GM19395 (cell line): Measurements from ENCODE around the gene DCAF4.
"Not testable (repeated sequence)": the region's sequence is repeated elsewhere in the genome, so short reads cannot be mapped to it uniquely, and the experiment has no call there.

Experiments used
- ATAC-seq: cut with Tn5 transposase; IDR thresholded peaks from one replicate; pipeline ENCODE4 v1.9.1; 2021; ENCODE audit warnings: mild to moderate bottlenecking, moderate library complexity; ENCODE audit not compliant: unreplicated experiment

The DCAF4 gene

GRCh38 chr14:72966038-72966437, 39.8 kb downstream of the DCAF4 start:
- ATAC-seq, result no peak

DNA sequence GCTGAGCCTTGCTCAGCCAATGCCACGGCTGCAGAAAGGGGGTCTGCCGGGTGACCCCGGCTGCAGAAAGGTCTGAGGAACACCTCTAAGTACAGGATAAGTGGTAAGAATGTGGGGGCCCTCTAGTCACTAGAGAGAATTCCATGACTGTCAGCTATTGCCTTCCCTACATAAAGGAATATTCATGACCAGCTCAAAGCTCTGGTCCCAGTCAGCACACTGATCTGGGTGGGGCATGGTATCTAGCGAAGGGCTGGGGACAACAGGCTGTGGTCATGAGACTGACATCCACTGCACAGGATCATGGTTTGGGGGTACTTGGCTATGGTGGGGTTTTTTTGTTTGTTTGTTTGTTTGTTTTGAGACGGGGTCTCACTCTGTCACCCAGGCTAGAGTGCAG, 42.1 kb downstream of the DCAF4 start:
- no peak for ATAC-seq

GRCh38 chr14:72970058-72970630, 43.9 kb downstream of the DCAF4 start:
- ATAC-seq, result no peak

GRCh38 chr14:72970824-72971434, 44.7 kb downstream of the DCAF4 start:
- no peak for ATAC-seq

GRCh38 chr14:72974661-72975060, 48.4 kb downstream of the DCAF4 start:
- ATAC-seq, result no peak

- no peak for ATAC-seq
These were observed 49.5 kb downstream of the DCAF4 start for GRCh38 chr14:72975770-72976169.

DNA sequence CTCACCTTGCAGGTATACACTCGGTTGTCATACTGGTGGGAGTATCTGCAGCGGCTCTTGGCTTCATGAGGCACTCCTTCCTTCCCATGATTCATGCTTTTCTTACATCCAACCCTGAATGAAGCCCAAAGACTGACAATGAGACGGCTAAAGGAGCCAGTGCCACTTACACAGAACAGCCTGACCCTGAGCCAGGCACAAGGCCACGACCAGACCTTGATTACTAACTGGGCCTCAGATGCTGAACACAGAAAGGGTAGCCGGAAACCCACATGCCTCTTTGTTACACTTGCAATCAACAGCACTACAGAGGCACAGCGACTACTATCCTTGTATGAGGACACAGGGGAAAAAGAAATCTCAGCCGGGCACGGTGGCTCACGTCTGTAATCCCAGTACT, 52.6 kb downstream of the DCAF4 start:
- no peak for ATAC-seq

- ATAC-seq, result no peak
These were observed 54.6 kb downstream of the DCAF4 start for GRCh38 chr14:72980863-72981262.

DNA sequence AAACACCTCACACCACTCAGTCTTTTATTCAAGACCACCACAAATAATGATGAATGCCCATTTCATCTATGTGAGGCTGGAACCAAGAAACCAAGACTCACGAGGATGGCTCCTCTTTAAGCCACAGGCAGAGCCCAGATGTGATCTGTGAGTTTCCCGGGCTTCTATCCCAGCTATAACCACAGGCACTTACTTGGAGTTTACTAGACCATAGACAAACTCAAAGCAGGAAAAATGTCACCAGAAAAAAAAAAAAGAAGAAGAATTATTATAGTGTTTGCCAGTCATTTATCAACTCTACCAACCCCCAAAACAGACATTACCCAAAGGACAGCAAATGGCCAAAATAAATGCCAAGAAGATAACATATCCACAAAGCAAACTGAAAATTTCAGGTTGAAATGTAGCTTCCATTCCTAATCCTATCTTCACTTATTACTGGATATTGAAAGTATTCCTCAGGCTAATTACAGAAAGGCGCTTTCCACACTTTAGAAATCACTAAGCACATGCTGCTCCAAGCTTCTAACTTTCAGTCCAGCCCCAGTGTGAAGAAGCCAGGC, 56.0 kb downstream of the DCAF4 start:
- no peak for ATAC-seq

DNA sequence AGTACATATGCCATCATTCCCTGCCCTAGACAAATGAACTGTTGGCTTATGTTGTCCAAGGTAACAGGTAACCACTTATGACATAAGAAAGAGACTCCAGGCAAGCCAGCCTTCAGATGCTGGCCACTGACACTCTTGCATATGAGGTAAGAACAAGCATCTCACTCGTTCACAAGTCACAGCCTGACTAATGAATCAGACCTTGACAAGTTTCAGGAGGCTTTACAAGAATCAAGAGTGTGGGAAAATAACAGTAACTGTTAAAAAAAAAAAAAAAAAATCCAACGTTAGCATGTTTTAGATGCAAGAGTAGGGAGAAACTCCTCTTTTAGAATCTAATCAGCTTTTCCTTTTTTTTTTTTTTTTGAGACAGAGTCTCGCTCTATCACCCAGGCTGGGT, 60.0 kb downstream of the DCAF4 start:
- no peak for ATAC-seq

GRCh38 chr14:72986857-72987256, 60.6 kb downstream of the DCAF4 start:
- ATAC-seq, result no peak

DNA sequence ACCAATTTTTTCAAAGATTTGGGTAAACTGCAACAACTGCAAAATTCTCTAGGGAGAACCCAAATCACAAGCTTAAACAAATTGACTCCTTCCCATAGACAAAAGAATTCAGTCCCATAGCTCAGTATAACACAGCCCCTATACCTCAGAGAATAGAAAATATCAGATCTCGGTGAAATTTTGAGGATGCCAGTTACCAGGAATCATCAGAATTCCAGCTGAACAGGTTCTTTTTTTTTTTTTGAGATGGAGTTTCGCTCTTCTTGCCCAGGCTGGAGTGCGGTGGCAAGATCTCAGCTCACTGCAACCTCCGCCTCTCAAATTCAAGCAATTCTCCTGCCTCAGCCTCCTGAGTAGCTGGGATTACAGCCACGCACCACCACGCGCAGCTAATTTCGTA, 63.9 kb downstream of the DCAF4 start:
- no peak for ATAC-seq

DNA sequence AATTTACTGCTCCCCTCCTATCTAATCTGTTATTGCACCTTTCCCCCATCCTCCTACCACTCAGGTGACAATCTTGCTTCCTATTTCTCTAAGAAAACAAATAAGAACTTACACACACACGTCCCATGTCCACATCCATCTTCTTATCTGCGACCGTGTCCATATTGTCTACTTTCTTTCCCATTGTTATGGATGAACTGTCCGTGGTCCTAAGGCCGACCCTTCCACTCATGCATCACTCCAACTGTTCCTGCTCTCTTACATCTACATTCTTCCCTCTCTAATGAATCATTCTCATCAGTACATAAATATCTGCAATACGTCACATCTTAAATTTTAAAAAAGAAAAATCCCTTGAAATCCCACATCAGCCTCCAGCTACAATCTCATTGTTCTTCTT, 70.7 kb downstream of the DCAF4 start:
- ATAC-seq, result no peak

- ATAC-seq, result no peak
These were observed 72.1 kb downstream of the DCAF4 start for GRCh38 chr14:72998252-72998903.

- no peak for ATAC-seq
These were observed 73.1 kb downstream of the DCAF4 start for GRCh38 chr14:72999316-72999715.

DNA sequence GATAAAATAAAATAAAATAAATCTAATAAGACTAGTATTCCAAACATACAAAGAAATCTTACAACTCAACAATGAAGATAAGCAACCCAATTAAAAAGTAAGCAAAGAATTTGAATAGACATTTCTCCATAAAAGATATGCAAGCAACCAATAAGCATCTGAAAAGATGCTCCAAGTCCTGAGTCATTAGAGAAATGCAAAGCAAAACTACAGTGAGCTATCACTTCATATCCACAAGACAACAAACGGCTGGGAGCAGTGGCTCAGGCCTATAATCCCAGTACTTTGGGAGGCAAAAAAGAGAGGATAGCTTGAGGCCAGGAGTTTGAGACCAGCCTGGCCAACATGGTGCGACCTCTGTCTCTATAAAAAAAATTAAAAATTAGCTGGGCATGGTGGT, 73.8 kb downstream of the DCAF4 start:
- ATAC-seq, result no peak

- no peak for ATAC-seq
These were observed 77.4 kb downstream of the DCAF4 start for GRCh38 chr14:73003681-73004080.

DNA sequence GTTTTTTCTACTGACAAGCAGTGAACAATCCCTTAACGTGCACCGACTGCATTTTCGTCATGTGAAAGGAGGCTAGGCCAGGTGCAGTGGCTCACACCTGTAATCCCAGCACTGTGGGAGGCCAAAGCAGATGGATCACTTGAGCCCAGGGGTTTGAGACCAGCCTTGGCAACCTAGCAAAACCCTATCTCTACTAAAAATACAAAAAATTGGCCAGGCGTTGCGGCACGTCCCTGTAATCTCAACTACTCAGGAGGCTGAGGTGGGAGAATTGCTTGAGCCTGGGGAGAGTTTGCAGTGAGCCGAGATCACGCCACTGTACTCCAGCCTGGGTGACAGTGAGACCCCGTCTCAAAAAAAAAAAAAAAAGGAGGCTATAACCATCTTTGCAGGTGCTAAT, 78.4 kb downstream of the DCAF4 start:
- ATAC-seq, result not testable (repeated sequence)

GRCh38 chr14:73007835-73008234, 81.6 kb downstream of the DCAF4 start:
- no peak for ATAC-seq

DNA sequence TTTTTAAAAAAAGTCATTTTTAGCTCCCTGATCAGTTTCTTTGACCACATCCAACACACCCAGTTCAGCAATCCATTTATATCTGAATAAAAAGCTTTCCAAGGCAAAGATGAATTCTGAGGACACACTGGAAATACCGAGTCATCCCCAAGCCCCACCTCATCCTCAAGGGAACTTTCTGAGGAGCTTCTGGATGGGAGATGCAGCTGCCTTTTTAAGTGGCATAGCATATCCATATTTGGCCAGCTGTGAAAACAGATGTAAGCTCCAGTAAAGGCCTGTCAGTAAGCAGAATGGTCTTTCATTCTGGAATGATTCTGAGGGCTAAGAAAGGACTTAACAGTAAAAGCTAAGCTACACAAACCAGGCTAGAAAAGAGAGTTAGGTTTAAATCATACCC, 82.2 kb downstream of the DCAF4 start:
- no peak for ATAC-seq
